Hepatocyte (in vitro differentiated cells): ENCODE data around the gene GTPBP1.

Experiments
- CTCF ChIP-seq: fragments of 200-600 bp; sonication (generic); IDR thresholded peaks from 2 replicates; pipeline ENCODE4 v1.5.1; 2016; ENCODE audit warnings: antibody characterized with exemption, mild to moderate bottlenecking; ENCODE audit not compliant: poor library complexity
- EZH2 ChIP-seq: fragments of 200-600 bp; sonication (generic); IDR thresholded peaks from 2 replicates; pipeline ENCODE4 v1.6.1; 2016; ENCODE audit warnings: antibody characterized with exemption, mild to moderate bottlenecking, borderline replicate concordance

GRCh38 chr22:38700270-38700788 lies 5.4 kb upstream of the GTPBP1 start:
- no peak for TF ChIP-seq CTCF
- no peak for TF ChIP-seq EZH2
